IPS DF 6.9 (cell line): ENCODE measurements around the gene AEN.
A peak's percentile ranks its signal among the peaks of the same experiment; 100 is the strongest.

ENCODE experiments used
- DNase-seq: peaks from one replicate; pipeline ENCODE4 v3.0.0-alpha.2; 2013; ENCODE audit warnings: low read depth, low spot score
- H3K27ac ChIP-seq: one replicate; pipeline ENCODE4 v1.5.1; 2013; ENCODE audit warnings: low read length, control low read depth
- H3K27me3 ChIP-seq: 2 replicates; pipeline ENCODE4 v1.6.1; 2013; ENCODE audit warnings: mild to moderate bottlenecking, low read length; ENCODE audit not compliant: control insufficient read depth, insufficient read depth
- H3K36me3 ChIP-seq: 2 replicates; pipeline ENCODE4 v1.6.1; 2013; ENCODE audit warnings: low read length; ENCODE audit not compliant: control insufficient read depth, insufficient read depth
- H3K4me1 ChIP-seq: 2 replicates; pipeline ENCODE4 v1.6.1; 2013; ENCODE audit warnings: low read length; ENCODE audit not compliant: control insufficient read depth, insufficient read depth
- H3K4me3 ChIP-seq: 2 replicates; pipeline ENCODE4 v1.5.1; 2013; ENCODE audit warnings: mild to moderate bottlenecking, low read length
- H3K9me3 ChIP-seq: 2 replicates; pipeline ENCODE4 v1.6.1; 2013; ENCODE audit warnings: low read length, inconsistent platforms; ENCODE audit not compliant: control insufficient read depth, insufficient read depth
- WGBS: extraction: QIAGEN DNeasy Blood & Tissue Kit; methylation state at CpG from one replicate; pipeline ENCODE4 v1.1.7; 2013; ENCODE audit warnings: mixed read lengths, missing lambda C conversion rate; ENCODE audit not compliant: insufficient read length, insufficient coverage; 5-methylcytosine and 5-hydroxymethylcytosine counted together

The AEN gene

GRCh38 chr15:88656760-88657221, 35.7 kb downstream of the AEN start:
- no peaks in the 10 kb centered on the region for H3K9me3 ChIP-seq
- no peak overlapping the region for H3K27ac ChIP-seq
- no peak overlapping the region for H3K4me3 ChIP-seq
- no peaks in the 10 kb centered on the region for H3K27me3 ChIP-seq
- no peaks in the 10 kb centered on the region for H3K4me1 ChIP-seq
- WGBS, result no CpG with 5 or more reads among the region's 10 CpGs
- no peaks in the 10 kb centered on the region for H3K36me3 ChIP-seq
- no peak for DNase-seq

- peak; percentile 25 for DNase-seq
- no peak overlapping the region for H3K4me3 ChIP-seq
- WGBS, result no CpG with 5 or more reads among the region's 13 CpGs
Measured at GRCh38 chr15:88657326-88658069, 36.4 kb downstream of the AEN start.

GRCh38 chr15:88658070-88658965, 37.2 kb downstream of the AEN start:
- Histone ChIP-seq H3K4me1 (no peaks in the 10 kb centered on the region), H3K36me3 (no peaks in the 10 kb centered on the region), H3K9me3 (no peaks in the 10 kb centered on the region), H3K27me3 (no peaks in the 10 kb centered on the region), H3K27ac (no peak overlapping the region), H3K4me3 (no peak overlapping the region)
- no peak for DNase-seq
- 100% methylated on average over 1 of the region's 13 CpGs for WGBS

More at GRCh38 chr15:88657326-88658069, 36.4 kb downstream of the AEN start:
- Histone ChIP-seq H3K4me1 (no peaks in the 10 kb centered on the region), H3K27ac (no peak overlapping the region), H3K9me3 (no peaks in the 10 kb centered on the region), H3K27me3 (no peaks in the 10 kb centered on the region), H3K36me3 (no peaks in the 10 kb centered on the region)

- no peak for DNase-seq
- no peaks in the 10 kb centered on the region for H3K36me3 ChIP-seq
- H3K4me1 ChIP-seq, result no peaks in the 10 kb centered on the region
- H3K27ac ChIP-seq, result no peak overlapping the region
- H3K27me3 ChIP-seq, result no peaks in the 10 kb centered on the region
- H3K4me3 ChIP-seq, result no peak overlapping the region
- no CpG with 5 or more reads among the region's 18 CpGs for WGBS
- no peaks in the 10 kb centered on the region for H3K9me3 ChIP-seq
Measured at GRCh38 chr15:88658972-88659931, 38.1 kb downstream of the AEN start.

- H3K4me1 ChIP-seq, result no peaks in the 10 kb centered on the region
- H3K36me3 ChIP-seq, result no peaks in the 10 kb centered on the region
- H3K27me3 ChIP-seq, result no peaks in the 10 kb centered on the region
- H3K9me3 ChIP-seq, result no peaks in the 10 kb centered on the region
- H3K27ac ChIP-seq, result no peak overlapping the region
- no peak overlapping the region for H3K4me3 ChIP-seq
- no peak for DNase-seq
Measured at GRCh38 chr15:88661041-88661700, 40.0 kb downstream of the AEN start.

GRCh38 chr15:88661761-88662556, 40.8 kb downstream of the AEN start:
- no peak overlapping the region for H3K4me3 ChIP-seq
- DNase-seq, result no peak
- no peaks in the 10 kb centered on the region for H3K27me3 ChIP-seq
- no peaks in the 10 kb centered on the region for H3K4me1 ChIP-seq
- H3K27ac ChIP-seq, result no peak overlapping the region
- no CpG with 5 or more reads among the region's 4 CpGs for WGBS
- no peaks in the 10 kb centered on the region for H3K36me3 ChIP-seq
- H3K9me3 ChIP-seq, result no peaks in the 10 kb centered on the region

GRCh38 chr15:88663141-88663621, 42.0 kb downstream of the AEN start:
- WGBS, result no CpG with 5 or more reads among the region's 6 CpGs

GRCh38 chr15:88664151-88664778, 43.1 kb downstream of the AEN start:
- no peaks in the 10 kb centered on the region for H3K9me3 ChIP-seq
- no peak overlapping the region for H3K27ac ChIP-seq
- no peak overlapping the region for H3K4me3 ChIP-seq
- no CpG with 5 or more reads among the region's 7 CpGs for WGBS
- no peaks in the 10 kb centered on the region for H3K4me1 ChIP-seq
- DNase-seq, result peak; percentile 20
- no peaks in the 10 kb centered on the region for H3K27me3 ChIP-seq
- H3K36me3 ChIP-seq, result no peaks in the 10 kb centered on the region

More at GRCh38 chr15:88663141-88663621, 42.0 kb downstream of the AEN start:
- Histone ChIP-seq H3K9me3 (no peaks in the 10 kb centered on the region), H3K4me3 (no peak overlapping the region), H3K27me3 (no peaks in the 10 kb centered on the region), H3K36me3 (no peaks in the 10 kb centered on the region), H3K27ac (no peak overlapping the region), H3K4me1 (no peaks in the 10 kb centered on the region)
- DNase-seq, result no peak

GRCh38 chr15:88674661-88675060, 53.5 kb downstream of the AEN start:
- Histone ChIP-seq H3K27me3 (no peaks in the 10 kb centered on the region), H3K27ac (no peak overlapping the region), H3K4me3 (no peak overlapping the region), H3K9me3 (no peaks in the 10 kb centered on the region), H3K36me3 (no peaks in the 10 kb centered on the region), H3K4me1 (no peaks in the 10 kb centered on the region)
- DNase-seq, result no peak
- no CpG with 5 or more reads among the region's 4 CpGs for WGBS
